SHP77 (cell line): Measurements from ENCODE around the gene IMMP2L.
A peak's percentile ranks its signal among the peaks of the same experiment; 100 is the strongest.
"Not testable (repeated sequence)": the region's sequence is repeated elsewhere in the genome, so short reads cannot be mapped to it uniquely, and the experiment has no call there.

Experiments
- DNase-seq, 2 experiments: peaks; one replicate each; lab custom pipeline; 2025; lab: John Stamatoyannopoulos, UW

IMMP2L gene

DNA sequence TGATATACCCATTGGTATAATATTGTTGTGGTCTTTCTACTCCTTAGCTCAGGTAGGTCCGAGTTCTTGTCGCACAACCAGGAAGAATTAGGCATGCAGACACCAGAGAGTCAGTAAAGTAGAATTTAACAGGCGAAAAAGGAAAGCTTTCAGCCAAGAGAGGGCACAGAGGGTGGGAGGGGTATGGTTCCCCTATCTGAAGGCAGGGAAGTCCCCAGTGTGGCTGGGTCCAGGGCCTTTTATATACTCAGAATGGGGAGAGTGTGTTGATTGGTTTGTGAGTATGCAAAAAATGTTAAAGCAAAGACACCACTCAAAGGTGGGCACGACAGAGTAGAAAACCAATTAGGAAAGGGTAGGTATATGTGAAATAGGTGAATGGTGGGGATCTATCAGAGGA lies 53.9 kb downstream of the IMMP2L start:
- no peak for DNase-seq

DNA sequence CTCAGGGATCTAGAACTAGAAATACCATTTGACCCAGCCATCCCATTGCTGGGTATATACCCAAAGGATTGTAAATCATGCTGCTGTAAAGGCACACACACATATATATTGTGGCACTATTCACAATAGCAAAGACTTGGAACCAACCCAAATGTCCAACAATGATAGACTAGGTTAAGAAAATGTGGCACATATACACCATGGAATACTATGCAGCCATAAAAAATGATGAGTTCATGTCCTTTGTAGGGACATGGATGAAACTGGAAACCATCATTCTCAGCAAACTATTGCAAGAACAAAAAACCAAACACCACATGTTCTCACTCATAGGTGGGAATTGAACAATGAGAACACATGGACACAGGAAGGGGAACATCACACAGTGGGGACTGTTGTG lies 56.9 kb downstream of the IMMP2L start:
- DNase-seq, result not testable (repeated sequence)

DNA sequence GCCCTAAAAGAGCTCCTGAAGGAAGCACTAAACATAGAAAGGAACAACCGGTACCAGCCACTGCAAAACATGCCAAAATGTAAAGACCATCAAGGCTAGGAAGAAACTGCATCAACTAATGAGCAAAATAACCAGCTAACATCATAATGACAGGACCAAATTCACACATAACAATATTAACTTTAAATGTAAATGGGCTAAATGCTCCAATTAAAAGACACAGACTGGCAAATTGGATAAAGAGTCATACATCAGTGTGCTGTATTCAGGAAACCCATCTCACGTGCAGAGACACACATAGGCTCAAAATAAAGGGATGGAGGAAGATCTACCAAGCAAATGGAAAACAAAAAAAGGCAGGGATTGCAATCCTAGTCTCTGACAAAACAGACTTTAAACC lies 60.5 kb downstream of the IMMP2L start:
- not testable (repeated sequence) for DNase-seq

DNA sequence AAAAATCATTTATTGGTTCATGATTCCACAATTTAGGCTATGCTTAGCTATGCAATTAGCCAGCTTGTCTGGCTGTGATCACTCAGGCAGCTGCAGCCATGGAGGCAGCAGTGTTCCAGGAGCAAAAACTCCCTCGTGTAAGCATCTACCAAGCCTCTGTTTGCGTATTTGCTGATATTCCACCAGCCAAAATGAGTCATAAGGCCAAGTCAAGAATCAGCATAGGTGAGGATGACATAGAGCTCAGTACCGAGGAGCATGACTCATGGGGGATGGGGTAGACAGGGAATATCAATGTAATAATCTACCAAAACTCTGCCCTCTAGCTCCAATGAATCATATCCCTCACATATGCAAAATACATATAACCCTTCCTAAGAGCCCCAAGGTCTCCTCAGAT lies 63.3 kb downstream of the IMMP2L start:
- no peak for DNase-seq

DNA sequence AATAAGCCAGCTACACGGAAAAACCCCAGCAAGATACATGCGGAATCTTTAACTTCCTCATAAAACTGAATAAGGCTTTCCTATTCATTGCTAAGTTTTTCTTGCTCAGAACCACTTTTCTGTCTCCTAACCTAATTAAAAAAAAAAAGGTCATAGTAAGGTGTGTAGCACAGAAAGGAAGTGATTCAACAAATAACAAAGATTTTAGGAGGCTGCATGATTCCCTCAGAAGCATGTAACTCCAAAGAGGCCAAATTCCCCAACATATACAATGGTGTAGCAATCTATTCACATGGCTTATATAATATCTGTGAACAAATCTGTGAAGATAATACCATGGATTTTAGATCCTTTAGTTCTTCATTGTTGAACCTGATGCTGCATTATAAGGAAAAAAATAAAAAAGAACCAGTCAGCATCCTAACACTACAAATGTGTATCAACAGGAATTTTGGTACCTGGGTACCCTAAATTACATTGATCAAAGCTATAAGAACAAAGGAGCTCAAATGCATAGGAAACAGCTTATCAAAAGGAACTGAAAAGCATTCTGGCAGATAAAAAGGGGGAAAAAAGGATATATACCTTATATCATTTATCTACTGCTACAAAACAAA lies 63.8 kb downstream of the IMMP2L start:
- DNase-seq, result no peak

DNA sequence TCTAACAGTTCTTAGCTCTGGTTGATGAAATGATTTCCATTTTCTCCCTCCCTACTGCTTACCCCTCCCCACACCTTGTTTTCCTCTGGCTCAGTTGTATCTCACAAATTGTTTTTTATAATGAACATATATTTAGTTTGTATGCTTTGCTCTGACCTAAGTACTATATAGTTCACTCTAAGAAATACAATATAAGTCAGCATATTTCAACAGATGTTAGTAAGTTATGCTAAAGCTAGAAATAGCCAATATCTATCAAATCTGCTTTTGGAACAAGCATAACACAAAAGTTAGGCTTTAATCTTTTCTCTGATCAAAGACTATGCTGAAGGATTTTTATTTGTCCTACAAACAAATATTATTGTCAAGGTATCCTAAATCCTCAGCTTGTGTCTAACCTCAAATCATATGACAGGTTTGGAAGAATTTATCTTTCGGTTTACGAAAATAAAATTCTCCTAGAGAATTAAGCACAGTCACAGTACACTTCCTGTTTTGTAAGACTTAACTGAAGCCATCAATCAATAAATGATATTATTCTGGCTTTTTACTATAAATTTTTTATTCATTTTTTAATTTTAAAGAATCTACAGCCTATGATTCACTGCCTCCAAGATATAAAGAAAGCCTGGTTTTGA lies 67.0 kb downstream of the IMMP2L start:
- DNase-seq, result no peak

DNA sequence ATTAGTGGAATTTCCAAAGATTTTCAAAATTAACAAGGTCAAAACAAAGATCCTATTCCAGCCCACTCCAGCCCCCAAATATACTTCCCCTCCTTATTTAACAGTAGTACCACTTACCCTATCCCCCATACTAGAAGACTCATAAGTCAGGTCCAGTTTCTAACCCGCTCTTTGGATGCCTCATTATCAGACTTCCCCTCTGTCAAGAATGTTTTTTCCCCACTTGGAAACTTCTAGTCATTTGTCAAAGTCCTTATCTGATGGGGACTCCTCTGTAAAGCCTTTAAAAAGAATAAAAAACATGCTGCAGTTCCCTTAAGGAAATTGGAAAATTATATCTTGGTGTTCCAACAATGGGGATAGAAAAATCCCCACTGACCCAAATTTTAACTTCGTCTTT lies 70.1 kb downstream of the IMMP2L start:
- DNase-seq, result no peak

DNA sequence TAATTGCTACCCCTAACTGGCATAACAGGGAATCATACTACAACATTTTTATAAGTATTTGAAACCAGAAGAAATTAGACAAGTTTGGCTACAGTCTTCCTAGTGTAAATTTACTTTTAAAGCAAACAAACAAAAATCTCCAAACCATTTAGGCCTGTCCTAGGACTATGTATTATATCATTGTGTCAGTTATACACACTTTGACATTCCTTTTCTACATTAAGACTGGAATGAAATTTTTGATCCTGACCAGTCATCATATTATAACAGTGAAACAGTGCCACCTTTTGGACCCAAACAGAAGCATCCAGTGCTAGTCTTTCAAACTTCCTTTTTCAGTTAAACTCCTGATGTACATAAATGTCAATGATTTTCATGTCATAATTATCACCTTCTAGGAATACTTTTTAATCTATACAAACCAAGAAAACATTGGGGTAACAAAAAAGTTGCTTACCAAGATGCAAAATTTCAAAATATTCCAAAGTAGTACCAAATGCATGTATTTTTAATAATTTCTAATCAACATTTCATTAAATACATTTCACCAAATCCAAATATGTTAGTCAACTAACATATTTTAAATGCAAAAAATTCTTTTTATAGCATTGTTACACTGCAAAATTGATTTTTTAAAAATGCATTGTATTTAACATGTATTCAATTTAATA lies 75.7 kb downstream of the IMMP2L start:
- DNase-seq, result peak; percentile 33 to 44

DNA sequence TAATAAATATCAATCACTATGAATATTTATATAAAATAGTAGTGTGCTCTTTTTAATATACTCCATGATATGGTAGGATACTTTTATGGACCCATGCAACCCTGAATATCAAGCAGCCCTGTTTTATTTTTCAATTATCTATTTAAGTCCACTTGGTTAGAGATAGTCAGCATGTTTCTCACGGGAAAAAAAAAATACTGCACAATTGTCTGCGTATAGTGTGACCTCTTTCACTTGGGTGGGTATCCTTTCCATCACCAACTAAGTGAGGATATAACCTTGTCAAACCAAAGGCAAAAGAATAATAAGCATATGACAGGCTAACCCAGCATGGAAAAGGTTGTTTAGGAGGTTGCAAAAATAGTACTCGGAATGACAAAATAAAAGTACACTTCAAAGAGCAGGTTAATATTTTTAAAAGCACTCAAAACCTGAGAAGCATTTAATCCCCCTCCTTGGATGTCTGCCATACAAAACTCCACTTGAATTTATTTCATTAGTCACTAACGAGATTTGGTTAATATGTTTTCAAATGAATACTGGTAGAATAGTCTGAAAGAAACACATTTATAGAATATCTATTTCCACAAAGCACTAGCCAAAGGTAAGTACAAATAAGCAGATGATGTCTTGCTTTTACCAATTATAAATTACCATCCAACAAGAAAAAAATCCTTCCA lies 76.5 kb downstream of the IMMP2L start:
- DNase-seq, result no peak

DNA sequence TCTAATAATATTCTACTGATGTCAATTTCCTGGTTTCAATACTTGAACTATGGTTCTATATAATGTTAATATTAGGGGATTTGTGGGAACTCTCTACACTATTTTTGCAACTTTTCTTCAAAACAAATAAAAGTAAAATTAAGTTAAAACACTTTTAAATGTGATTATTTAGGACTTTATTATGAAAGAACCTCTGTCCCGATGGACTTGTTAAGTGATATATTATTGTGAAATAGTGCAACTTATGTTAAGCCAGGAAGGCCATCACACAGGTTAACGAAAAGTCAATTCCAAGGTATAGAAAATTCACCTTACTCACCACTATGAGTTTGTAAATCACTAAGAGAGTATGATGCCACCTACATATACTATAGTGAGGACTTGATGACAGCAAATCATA lies 79.2 kb downstream of the IMMP2L start:
- no peak for DNase-seq

DNA sequence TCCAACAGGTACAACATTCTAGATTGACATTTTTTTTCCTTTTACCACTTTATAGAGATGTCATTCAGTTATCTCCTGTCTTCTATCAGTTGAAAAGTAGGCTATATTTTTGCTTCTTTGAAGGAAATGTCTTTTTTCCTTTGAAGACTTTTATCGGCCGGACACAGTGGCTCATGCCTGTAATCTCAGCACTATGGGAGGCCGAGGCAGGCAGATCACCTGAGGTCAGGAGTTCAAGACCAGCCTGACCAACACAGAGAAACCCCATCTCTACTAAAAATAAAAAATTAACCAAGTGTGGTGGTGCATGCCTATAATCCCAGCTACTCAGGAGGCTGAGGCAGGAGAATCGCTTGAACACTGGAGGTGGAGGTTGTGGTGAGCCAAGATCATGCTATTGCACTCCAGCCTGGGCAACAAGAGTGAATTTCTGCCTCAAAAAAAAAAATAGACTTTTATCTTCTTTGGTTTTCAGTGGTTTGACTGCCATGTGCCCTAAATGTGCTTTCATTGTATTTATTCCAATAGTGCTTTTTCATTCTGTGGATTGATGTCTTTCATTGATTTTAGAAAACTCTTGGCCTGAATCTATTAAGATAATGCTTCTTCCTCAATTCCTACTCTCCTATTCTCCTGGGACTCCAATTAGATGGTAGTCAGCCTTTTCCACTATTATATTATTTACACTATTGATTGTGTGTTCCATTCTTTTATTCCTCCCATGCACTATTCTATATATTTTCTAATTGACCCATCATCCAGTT lies 84.6 kb downstream of the IMMP2L start:
- DNase-seq, result no peak

DNA sequence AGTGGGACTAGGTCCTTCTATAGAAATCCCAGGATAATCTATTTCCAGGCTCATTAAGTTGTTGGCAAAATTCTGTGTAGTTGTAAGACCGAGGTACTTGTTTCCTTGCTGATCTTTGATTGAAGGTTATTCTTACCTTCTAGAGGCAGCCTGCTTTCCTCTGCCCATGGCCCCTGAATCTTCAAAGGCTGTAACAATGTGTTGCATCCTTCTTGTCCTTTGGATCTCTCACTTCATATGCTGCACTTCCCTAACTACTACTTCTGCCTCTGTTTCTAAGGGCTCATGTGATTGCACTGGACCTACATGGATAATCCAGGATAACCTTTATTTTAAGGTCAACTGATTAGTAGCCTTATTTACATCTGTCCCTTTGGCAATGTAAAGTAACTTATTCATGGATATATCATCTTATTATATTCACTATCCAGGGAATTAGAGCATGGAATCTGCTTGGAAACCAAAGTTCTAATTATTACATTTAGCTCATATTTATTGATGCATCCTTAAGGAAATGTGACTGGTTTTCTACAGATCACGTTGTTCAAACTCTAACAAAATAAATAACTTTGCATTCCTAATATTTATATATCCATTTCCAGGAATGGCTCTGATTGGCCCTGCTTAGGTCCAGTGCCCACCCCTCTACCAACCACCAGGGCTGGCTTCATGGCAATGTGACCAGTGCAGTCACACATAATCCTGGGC lies 85.6 kb downstream of the IMMP2L start:
- DNase-seq, result no peak

DNA sequence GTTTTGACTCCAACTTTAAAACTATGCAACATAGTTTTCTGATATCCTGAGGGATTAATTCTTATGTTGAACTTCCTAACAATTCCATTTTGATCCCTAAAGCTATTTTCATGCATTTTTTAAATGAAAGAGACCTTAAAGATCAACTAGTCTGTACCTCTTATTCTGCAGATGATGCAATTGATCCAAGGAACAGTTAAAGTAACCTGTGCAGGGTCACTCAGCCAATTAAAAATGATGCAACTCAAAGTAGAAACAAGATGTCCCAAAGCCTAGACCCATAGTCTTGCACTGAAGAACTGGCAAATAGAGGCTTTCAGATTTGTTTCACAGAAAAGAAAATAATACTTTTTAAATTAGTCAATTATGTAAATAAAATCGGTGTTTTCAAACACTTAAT lies 86.3 kb downstream of the IMMP2L start:
- no peak for DNase-seq

DNA sequence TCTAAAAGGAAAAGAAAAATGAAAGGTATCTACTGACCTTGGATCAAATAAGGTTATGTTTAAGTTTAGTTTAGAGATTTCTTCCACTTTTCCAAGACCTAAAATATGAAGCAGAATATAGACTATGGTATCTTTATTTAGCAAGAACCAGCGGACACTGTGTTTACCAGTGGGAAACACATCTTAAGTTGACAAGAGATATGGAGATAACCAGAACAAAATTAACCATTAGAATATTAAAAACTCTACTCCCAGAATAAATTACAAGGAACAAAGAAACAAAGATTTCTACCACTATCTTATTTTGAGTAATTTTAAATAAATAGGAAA lies 86.9 kb downstream of the IMMP2L start:
- no peak for DNase-seq

DNA sequence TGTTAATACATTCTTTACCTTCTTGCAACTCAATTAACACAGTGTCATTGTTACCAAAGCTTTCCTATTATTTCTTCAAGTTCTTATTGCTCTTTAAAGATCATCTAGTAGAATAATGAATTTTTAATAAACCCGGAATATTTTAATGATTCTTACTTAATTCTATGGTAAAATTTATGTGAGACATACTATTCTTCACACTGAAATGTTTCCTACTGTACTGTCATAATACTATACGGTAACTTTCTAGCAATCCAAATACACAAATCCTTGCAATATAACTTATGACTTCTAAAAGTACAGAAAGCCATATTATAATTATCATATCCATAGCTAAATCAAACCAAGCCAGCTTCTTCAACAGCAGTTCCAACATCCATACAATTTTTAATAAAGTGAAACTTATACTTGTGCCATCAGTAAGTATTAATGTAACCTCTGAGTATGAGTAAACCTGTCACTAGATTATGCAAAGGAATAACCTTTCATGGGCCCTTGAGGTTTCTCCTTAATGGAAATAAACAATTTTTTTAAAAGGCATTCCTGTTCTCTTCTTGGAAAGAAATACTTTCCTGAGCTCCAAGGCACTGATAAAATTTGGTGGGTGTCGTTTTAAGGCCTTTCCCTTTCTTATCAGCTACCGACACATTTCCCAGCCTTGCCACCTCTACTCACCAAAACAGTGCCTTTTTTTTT lies 87.4 kb downstream of the IMMP2L start:
- no peak for DNase-seq

DNA sequence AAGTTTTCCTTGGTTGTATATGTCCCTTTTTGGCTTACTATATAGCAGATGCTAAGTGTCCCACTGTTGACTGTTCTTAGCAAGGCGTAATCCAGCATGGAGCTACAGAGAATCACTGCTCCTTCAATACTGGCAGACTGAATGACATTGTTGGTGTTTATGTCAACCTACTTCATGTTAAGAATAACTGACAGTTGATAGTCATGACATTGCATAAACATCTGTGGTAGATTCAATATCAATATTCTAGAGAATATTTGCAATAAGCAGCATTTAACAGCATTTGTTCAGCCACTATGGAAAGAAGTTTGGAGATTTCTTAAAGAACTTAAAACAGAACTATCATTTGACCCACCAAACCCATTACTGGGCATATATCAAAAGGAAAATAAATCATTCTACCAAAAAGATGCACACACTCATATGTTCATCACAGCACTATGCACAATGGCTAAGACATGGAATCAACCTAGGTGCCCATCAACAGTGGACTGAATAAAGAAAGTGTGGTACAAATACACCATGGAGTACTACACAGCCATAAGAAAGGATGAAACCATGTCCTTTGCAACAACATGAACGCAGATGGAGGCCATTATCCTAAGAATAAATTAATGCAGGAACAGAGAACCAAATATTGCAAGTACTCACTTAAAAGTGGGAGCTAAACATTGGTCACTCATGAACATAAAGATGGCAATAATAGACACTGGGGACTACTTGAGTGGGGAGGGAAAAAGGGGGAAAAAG lies 88.7 kb downstream of the IMMP2L start:
- DNase-seq, result no peak

DNA sequence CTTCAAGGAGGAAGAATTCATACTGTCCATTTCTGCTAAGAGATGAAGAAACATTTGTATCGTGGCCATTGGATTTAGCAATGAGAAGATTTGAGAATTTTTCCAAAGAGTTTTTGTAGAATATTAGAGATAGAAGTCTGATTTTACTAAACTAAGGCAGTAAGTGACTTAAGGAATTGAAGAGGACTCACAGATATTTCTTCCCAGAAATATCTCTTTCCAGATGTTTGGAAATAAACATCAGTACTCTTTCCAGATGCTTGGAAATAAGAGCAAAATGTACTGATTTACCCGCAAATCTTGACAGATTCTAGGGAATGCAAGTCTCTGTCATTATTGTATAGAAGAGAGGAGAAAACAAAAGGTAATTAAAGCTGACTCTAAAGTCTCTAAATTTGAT lies 91.3 kb downstream of the IMMP2L start:
- no peak for DNase-seq

DNA sequence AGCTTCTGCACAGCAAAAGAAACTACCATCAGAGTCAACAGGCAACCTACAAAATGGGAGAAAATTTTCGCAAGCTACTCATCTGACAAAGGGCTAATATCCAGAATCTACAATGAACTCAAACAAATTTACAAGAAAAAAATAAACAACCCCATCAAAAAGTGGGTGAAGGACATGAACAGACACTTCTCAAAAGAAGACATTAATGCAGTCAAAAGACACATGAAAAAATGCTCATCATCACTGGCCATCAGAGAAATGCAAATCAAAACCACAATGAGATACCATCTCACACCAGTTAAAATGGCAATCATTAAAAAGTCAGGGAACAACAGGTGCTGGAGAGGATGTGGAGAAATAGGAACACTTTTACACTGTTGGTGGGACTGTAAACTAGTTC lies 92.4 kb downstream of the IMMP2L start:
- not testable (repeated sequence) for DNase-seq

DNA sequence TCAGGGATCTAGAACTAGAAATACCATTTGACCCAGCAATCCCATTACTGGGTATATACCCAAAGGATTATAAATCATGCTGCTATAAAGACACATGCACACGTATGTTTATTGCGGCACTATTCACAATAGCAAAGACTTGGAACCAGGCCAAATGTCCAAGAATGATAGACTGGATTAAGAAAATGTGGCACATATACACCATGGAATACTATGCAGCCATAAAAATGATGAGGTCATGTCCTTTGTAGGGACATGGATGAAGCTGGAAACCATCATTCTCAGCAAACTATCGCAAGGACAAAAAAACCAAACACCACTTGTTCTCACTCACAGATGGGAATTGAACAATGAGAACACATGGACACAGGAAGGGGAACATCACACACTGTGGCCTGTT lies 96.5 kb downstream of the IMMP2L start:
- not testable (repeated sequence) for DNase-seq

DNA sequence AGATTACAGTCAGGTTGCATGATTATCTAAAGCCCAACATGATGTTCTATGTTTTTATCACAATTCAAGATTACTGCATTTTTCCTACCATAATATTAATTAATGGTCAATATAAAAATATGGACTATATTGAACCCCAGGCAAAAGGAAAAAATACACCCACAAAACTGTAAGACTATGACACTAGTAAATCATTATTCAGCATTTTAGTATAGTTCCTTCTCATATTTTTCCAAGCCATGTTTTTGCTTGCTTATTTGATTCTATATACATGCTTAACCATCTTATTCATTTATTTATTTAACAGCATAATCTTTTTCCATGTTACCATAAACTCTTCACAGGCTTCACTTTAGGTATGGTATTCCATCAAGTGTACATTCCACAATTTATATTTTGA lies 101.6 kb downstream of the IMMP2L start:
- DNase-seq, result no peak
